Fibroblast of peridontal ligament (primary cell): ENCODE measurements around the gene REPS2.

Experiments used
- DNase-seq: peaks from one replicate; pipeline ENCODE4 v3.0.0-alpha.2; 2010; ENCODE audit errors: extremely low read depth

The REPS2 gene

GRCh38 chrX:17000751-17001150 lies 54.3 kb downstream of the REPS2 start:
- no peak for DNase-seq

- DNase-seq: no peak
Observed at GRCh38 chrX:17005712-17006368, 59.4 kb downstream of the REPS2 start.

- DNase-seq: peak; percentile 13
Observed at GRCh38 chrX:17007134-17007768, 60.8 kb downstream of the REPS2 start.

GRCh38 chrX:17009856-17010625 lies 63.6 kb downstream of the REPS2 start:
- no peak for DNase-seq

GRCh38 chrX:17012465-17012864 lies 66.0 kb downstream of the REPS2 start:
- DNase-seq: no peak

GRCh38 chrX:17014216-17014615 lies 67.8 kb downstream of the REPS2 start:
- DNase-seq: no peak

GRCh38 chrX:17017134-17017533 lies 70.7 kb downstream of the REPS2 start:
- DNase-seq: no peak

- peak; percentile 32 for DNase-seq
Observed at GRCh38 chrX:17020356-17020755, 73.9 kb downstream of the REPS2 start.

- no peak for DNase-seq
Observed at GRCh38 chrX:17020851-17021821, 74.7 kb downstream of the REPS2 start.

- DNase-seq: peak; percentile 22
Observed at GRCh38 chrX:17021851-17022604, 75.6 kb downstream of the REPS2 start.

GRCh38 chrX:17023661-17024060 lies 77.2 kb downstream of the REPS2 start:
- no peak for DNase-seq

- no peak for DNase-seq
Observed at GRCh38 chrX:17024886-17025285, 78.4 kb downstream of the REPS2 start.

GRCh38 chrX:17025621-17026302 lies 79.3 kb downstream of the REPS2 start:
- no peak for DNase-seq

GRCh38 chrX:17027931-17028330 lies 81.5 kb downstream of the REPS2 start:
- DNase-seq: no peak

- DNase-seq: no peak
Observed at GRCh38 chrX:17028356-17028755, 81.9 kb downstream of the REPS2 start.

- no peak for DNase-seq
Observed at GRCh38 chrX:17030092-17030491, 83.6 kb downstream of the REPS2 start.

- peak; percentile 51 for DNase-seq
Observed at GRCh38 chrX:17030580-17031270, 84.3 kb downstream of the REPS2 start.

- DNase-seq: no peak
Observed at GRCh38 chrX:17031827-17032226, 85.4 kb downstream of the REPS2 start.

GRCh38 chrX:17032351-17032750 lies 85.9 kb downstream of the REPS2 start:
- peak; percentile 38 for DNase-seq

GRCh38 chrX:17033225-17033624 lies 86.8 kb downstream of the REPS2 start:
- DNase-seq: no peak
